ENCODE measurements around the gene ANAPC2. TPM values are rescaled to one million over a fixed set of nuclear protein-coding genes. Genes with fewer than 3 reads are reported as not detected.

Gene ANAPC2
- polyA plus RNA-seq, 2 of the 4 experiments (the other 2 are of a cell fraction): 17.5 to 40.7 TPM

GRCh38 chr9:137164370-137165249 is 23.8 kb downstream of the ANAPC2 start:
- Histone ChIP-seq H3K9me3 (no peaks in the 10 kb centered on the region), H3K4me2 (no peak overlapping the region), H3K27ac (no peak overlapping the region), H3K4me1 (peaks cover 39% of the 10 kb centered on the region), H3K4me3 (no peak overlapping the region)
- CTCF ChIA-PET: interaction anchor here (0.6 to 7.4 kb wide), 6 partner anchors 12 to 72 kb away, joined by 3 to 57 read pairs (median 8); partner anchors contain the start of genes RNF224 and SSNA1
- ATAC-seq (no peak), FAIRE-seq (no peak), DNase-seq (ENCODE audit: low read depth in 1 of 2, low spot score in 1 of 2) (no peak)
- POLR2A ChIA-PET: no interaction called here
- WGBS (ENCODE audit: missing lambda C conversion rate): 78% methylated on average over 25 of the region's 34 CpGs
- TF ChIP-seq ESRRA (IDR thresholded peaks at IDR 0.05; ENCODE audit: borderline replicate concordance, low read length) (no peak), ATOH8 (CRISPR knock-in tag; IDR thresholded peaks at IDR 0.05; ENCODE audit: low read depth) (no peak), EHF (CRISPR knock-in tag; IDR thresholded peaks at IDR 0.05) (no peak), HOXB13 (CRISPR knock-in tag; IDR thresholded peaks at IDR 0.05; ENCODE audit: low read depth) (no peak), SMC3 (IDR thresholded peaks at IDR 0.05) (no peak), USF2 (IDR thresholded peaks at IDR 0.05) (no peak)

- H3K4me2 ChIP-seq: peak overlapping the region; percentile 76; the same call in 2 of the 3 replicates
- no peak for TF ChIP-seq HOXB5 (CRISPR knock-in tag; IDR thresholded peaks at IDR 0.05)
- no peak for TF ChIP-seq KDM1A (IDR thresholded peaks at IDR 0.05; ENCODE audit: low read depth)
- peaks cover 38% of the 10 kb centered on the region for H3K4me1 ChIP-seq
- DNase-seq (ENCODE audit: low read depth in 1 of 2, low spot score in 1 of 2): no peak
- ATAC-seq: no peak
- no peak for FAIRE-seq
- WGBS (ENCODE audit: missing lambda C conversion rate): 88% methylated on average over 13 of the region's 22 CpGs
- ChIA-PET CTCF (interaction anchor here (0.6 to 7.4 kb wide), 7 partner anchors 7 to 73 kb away, joined by 3 to 57 read pairs (median 6); partner anchors contain the start of genes LRRC26, RNF224, SSNA1 and TMEM210), POLR2A (interaction anchor here (1.0 kb wide), 1 partner anchor 41 kb away, joined by 4 read pairs; no protein-coding TSS in a partner anchor)
- H3K4me3 ChIP-seq: no peak overlapping the region
- H3K27ac ChIP-seq: no peak overlapping the region; a peak in 1 of 6 replicates
- H3K9me3 ChIP-seq: no peaks in the 10 kb centered on the region
Measured at GRCh38 chr9:137163805-137164204, 24.6 kb downstream of the ANAPC2 start.

GRCh38 chr9:137163365-137163715 is 25.0 kb downstream of the ANAPC2 start:
- ATAC-seq (peak; percentile 20 to 49; a peak in 4 of 6 replicates), DNase-seq (ENCODE audit: low read depth in 1 of 2, low spot score in 1 of 2) (peak in 1 of 2 experiments; percentile 78), FAIRE-seq (no peak)
- 61% methylated on average over 15 of the region's 26 CpGs for WGBS (ENCODE audit: missing lambda C conversion rate)
- ChIA-PET POLR2A (interaction anchor here (0.6 to 2.1 kb wide), 7 partner anchors 13 to 78 kb away, joined by 3 to 9 read pairs (median 4); partner anchors contain the start of genes RNF224, TPRN and TUBB4B), CTCF (interaction anchor here (0.7 to 7.4 kb wide), 12 partner anchors 8 to 96 kb away, joined by 3 to 57 read pairs (median 4); partner anchors contain the start of genes LRRC26, RNF224, SSNA1 and TMEM210)
- peak overlapping the region; percentile 76 for H3K4me2 ChIP-seq
- peak overlapping the region; percentile 54 to 85 for H3K27ac ChIP-seq
- TF ChIP-seq MAFK (IDR thresholded peaks at IDR 0.05; ENCODE audit: partially characterized antibody) (no peak), USF2 (IDR thresholded peaks at IDR 0.05) (no peak), ZFP36 (IDR thresholded peaks at IDR 0.05; ENCODE audit: borderline replicate concordance, partially characterized antibody) (no peak), JUNB (IDR thresholded peaks at IDR 0.05) (no peak), JUN (IDR thresholded peaks at IDR 0.05) (no peak), CHD2 (IDR thresholded peaks at IDR 0.05; ENCODE audit: low read length, partially characterized antibody) (peak; percentile 46), PHF8 (IDR thresholded peaks at IDR 0.05; ENCODE audit: borderline replicate concordance, low read depth) (no peak), POLR2A (IDR thresholded peaks at IDR 0.05; ENCODE audit: low read length) (peak; percentile 19; the same call in 1 of the 2 replicates), HDAC2 (IDR thresholded peaks at IDR 0.05) (no peak), TP53 (CRISPR knock-in tag; IDR thresholded peaks at IDR 0.05) (no peak), NR3C1 (IDR thresholded peaks at IDR 0.05) (no peak), ZSCAN20 (CRISPR knock-in tag; IDR thresholded peaks at IDR 0.05) (no peak)
- peaks cover 35% of the 10 kb centered on the region for H3K4me1 ChIP-seq
- peak overlapping the region; percentile 38 for H3K4me3 ChIP-seq
- H3K9me3 ChIP-seq: no peaks in the 10 kb centered on the region
